Thyroid gland (tissue), 4 donors: ENCODE data around the gene ABTB2.

Experiments
- CTCF ChIP-seq, 6 experiments: fragments of 200-600 bp in 3 of 6; fragments of 450-650 bp in 3 of 6; sonication (generic) in 3 of 6; IDR thresholded peaks; one replicate each; pipeline ENCODE4 v1.5.1; 2016 to 2019; ENCODE audit warnings: antibody characterized with exemption in 6 of 6, mild to moderate bottlenecking in 2 of 6, inconsistent platforms in 1 of 6, moderate library complexity in 1 of 6
- POLR2A ChIP-seq, 2 donors: fragments of 450-650 bp; IDR thresholded peaks; one replicate each; pipeline ENCODE4 v1.6.1; 2017; ENCODE audit warnings: antibody characterized with exemption in 2 of 2, mild to moderate bottlenecking in 2 of 2, moderate library complexity in 1 of 2

DNA sequence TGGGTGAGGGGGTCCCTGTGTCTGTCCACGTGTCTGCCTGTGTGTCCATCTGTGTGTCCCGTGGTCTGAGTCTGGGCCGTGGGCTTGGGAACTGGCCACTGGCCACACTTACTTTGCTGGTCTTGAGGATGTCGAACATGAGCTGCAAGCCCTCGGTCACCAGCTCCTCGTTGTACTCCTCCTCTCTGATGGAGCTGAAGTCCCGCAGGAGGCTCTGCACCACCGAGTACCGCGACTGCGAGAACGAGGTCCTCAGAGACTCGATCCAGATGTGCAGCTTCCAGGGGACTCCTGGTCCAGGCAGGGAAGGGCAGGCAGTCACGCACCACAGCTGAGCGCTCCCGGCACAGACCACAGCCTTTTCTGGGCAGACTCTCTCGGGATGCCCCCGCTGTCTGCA, 197.0 kb downstream of the ABTB2 start:
- TF ChIP-seq CTCF (IDR thresholded peaks at IDR 0.05) = no peak
- TF ChIP-seq POLR2A (IDR thresholded peaks at IDR 0.05) = no peak
